Bone marrow (tissue), 2 donors: Measurements from ENCODE around the gene CHEK2.
"Not testable (repeated sequence)": the region's sequence is repeated elsewhere in the genome, so short reads cannot be mapped to it uniquely, and the experiment has no call there.

Experiments used
- DNase-seq, 2 donors: peaks; one replicate each; lab custom pipeline; 2025; lab: John Stamatoyannopoulos, UW

The CHEK2 gene

DNA sequence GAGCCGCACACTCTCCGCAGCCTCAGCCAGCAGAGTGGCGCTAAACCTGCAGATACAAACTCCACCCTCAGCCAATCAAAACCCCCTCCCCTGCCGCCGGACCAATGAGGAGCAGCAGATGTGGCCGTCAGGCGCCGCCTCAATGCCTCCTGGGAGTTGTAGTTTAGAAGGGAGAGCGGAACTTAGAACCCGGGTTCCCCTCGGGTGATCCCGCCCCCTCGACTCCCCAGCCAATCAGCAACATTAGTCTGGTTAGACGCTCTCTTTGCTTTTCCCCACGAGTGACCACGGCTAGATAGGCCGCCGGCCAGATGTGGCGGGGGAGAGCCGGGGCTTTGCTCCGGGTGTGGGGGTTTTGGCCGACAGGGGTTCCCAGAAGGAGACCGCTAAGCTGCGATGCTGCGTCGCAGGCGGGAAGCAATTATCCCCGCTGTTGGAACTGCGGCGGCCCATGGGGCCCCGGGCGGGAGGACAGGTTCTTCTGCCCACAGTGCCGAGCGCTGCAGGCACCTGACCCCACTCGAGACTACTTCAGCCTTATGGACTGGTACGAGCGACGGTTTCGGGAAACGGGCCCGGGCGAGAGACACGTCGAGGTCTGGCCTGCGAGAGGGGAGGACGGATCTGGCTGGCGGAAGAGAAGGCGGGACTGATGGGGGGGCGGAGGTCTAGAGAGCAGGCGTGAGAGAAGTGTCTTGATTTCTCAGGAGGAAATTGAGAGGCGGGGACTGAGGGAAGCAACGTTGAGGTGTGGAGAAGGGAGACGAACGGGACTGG is at the start of gene CHEK2, which contains the start of gene HSCB:
Gene CHEK2, minus strand, starts transcription at position 36 of the 777 bp plus-strand sequence. CDS start 7,099 bp downstream, outside the sequence.
Gene HSCB, plus strand, starts transcription at position 255 of the 777 bp plus-strand sequence. Its CDS starts 57 bp downstream, at position 312.
- DNase-seq: peak; percentile 87 to 99

DNA sequence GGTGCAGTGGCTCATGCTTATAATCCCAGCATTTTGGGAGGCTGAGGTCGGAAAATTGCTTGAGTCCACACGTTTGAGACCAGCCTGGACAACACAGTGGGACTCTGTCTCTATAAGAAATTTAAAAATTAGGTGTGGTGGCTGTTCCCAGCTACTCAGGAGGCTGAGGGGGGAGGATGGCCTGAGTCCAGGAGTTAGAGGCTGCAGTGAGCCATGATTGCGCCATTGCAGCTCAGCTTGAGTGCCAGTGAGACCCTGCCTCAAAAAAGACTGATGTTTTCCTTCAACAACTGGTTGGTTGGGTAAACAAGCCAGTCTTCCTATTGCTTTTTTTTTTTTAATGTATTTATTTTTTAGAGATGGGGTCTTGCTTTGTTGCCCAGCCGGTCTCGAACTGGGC is 49.5 kb upstream of the CHEK2 start:
- no peak for DNase-seq

- DNase-seq: no peak
Observed at GRCh38 chr22:28788601-28789000, 47.0 kb upstream of the CHEK2 start.

- no peak for DNase-seq
Observed at GRCh38 chr22:28783786-28784671, 42.4 kb upstream of the CHEK2 start.

DNA sequence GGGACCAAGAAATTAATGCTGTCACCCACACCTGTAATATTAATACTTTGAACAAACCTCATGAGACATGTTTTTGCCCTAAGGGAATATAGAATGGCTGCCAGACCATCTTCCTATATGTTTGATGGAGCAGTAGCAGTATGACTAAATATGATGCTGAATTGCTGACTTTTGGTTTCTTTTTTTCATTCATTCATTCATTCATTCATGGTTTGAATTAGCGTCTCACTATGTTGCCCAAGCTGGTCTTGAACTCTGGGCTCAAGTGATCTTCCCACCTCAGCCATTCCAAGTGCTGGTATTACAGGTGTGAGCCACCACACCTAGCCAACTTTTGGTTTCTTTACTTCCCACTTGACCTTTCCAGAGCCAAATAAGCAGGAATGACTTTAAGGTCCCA is 38.7 kb upstream of the CHEK2 start:
- no peak for DNase-seq

DNA sequence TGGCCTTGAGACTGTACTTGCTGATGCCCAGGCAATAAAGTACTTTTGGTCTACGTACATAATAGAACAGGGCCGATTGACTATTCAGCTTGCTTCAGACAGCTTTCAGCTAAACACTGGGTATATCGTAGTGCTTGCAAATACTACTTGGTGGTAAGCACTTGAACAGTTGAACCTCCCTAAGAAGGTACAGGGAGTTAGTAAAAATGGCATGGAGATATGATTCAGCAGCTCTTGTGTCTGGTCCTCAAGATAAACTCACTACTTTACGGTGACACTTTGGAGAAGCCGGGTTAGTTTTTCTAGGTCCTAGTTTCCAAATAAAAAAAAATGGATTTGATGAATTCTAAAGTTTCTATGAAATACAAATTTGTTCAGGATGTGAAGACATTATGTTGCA is 38.2 kb upstream of the CHEK2 start:
- DNase-seq: no peak

DNA sequence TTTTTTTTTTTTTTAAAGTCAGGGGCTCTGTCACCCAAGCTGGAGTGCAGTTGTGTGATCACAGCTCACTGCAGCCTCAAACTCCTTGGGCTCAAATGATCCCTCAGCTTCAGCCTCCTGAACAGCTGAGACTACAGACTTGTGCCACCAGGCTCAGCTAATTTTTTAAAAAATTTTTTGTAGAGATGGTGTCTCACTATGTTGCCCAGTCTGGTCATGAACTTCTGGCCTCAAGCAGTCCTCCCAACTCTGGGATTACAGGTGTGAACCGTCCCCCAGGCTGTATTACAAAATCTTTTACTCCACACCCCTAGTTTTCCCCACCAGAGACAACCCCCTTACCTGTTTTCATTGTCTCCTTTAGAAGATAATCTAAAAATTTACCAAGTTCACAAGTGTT is 32.8 kb upstream of the CHEK2 start:
- no peak for DNase-seq

GRCh38 chr22:28773461-28773867 is 31.8 kb upstream of the CHEK2 start:
- no peak for DNase-seq

GRCh38 chr22:28772633-28773460 is 31.2 kb upstream of the CHEK2 start, which contains the start of gene CCDC117:
TSS of gene CCDC117 (plus strand) at chr22:28772695. CDS start at chr22:28772850, 155 bp downstream.
- DNase-seq: peak; percentile 79 to 95

DNA sequence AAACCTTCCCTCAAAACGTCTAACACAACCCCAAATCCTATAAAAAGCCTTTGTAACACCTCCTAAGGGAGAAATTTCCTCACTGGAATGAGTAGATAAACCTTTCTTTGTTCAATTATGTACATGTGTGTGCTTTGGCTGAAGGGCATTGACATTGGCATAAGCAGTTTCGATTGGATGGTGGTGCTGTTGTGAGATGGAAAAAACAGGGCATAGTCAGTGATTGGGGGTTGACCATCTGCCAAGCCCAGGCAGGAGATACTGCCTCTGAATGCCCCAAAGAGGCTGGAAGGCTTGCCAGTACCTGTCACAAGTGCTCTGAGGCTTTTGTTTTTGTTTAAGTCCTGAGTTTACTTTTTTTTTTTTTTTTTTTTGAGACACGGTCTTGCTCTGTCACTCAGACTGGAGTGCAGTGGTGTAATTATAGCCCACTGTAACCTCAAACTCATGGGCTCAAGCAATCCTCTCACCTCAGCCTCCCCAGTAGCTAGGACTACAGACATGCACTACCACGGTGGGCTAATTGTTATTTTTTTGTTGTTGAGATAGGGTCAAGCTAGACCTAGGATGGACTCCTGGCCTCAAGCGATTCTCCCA is 29.7 kb upstream of the CHEK2 start:
- no peak for DNase-seq

DNA sequence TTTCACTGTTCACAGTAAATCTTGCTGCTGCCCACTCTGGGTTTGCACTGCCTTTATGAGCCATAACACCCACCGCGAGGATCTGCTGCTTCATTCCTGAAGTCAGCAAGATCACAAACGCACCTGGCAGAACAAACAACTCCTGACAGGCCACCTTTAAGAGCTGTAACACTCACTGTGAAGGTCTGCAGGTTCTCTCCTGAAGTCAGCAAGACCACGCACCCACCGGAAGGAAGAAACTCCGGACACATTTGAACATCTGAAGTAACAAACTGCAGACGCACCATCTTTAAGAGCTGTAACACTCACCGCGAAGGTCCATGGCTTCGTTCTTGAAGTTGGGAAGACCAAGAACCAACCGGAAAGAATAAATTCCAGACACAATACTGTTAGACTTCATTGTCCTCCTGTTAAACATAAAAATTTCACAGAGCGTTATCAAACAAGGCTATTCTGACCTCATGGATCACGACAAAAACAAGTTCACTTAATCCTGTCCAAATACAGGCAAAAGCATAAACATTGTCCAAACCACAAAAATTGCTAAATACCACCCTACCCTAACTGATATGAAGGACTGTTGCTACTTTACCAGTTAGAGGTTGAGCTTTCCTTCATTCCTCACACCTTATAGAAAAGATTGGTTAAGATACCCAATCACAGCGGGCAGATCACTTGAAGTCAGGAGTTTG is 27.9 kb upstream of the CHEK2 start:
- no peak for DNase-seq

DNA sequence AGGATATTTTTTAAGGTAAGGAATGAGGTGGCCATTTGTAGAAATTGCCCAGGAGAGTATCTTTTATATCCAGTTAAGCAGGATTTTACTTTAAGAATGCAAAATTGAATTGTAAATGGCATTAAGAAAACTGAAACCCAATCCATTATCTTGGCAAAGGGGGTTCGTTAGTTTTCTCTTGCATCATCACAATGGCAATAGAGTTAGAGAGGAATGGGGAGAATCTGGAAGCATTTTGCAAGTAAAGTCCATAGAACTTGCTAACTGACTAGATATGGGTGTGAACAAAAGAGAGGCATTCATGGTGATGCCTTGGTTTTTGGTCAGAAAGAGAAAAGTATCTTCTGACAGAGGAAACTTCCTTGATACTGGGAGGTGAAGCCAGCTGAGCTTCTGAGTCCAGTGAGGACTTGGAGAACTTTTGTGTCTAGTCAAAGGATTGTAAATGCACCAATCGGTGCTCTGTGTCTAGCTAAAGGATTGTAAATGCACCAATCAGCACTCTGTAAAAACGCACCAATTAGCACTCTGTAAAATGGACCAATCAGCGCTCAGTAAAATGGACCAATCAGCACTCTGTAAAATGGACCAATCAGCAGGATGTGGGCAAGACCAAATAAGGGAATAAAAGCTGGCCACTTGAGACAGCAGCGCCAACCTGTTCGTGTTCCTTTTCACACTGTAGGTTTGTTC is 27.2 kb upstream of the CHEK2 start:
- no peak for DNase-seq

DNA sequence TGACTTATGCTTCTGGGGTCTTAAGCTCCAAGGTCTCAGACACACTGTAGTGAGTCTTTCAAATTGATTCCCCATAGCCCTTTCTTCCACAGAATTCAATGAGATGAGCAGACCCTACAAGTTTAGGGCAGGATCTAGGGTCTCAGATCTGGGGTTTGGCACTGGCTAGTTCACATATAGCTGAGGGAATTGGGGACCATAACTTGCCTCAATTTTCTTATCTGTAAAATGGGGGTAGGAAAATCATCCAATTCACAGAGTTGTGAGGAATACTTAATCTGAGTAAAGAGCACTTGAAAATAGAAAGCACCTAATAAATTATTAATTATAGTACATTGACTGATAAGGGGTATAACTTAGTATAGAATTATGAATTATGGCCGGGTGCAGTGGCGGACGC is 25.0 kb upstream of the CHEK2 start:
- no peak for DNase-seq

DNA sequence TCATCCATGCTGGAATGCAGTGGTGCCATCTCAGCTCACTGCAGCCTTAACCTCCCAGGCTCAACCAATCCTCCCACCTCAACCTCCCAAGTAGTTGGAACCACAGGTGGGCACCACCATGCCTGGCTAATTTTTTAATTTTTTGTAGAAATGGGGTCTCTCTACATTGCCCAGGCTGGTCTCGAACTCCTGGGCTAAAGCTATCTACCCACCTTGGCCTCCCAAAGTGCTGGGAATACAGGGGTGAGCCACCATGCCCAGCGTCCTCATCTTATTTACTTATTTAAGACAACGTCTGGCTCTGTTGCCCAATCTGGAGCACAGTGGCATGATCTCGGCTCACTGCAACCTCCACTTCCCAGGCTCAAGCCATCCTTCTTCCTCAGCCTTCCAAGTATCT is 20.4 kb upstream of the CHEK2 start:
- not testable (repeated sequence) for DNase-seq

GRCh38 chr22:28761449-28761755 is 19.8 kb upstream of the CHEK2 start:
- DNase-seq: no peak

GRCh38 chr22:28759861-28760560 is 18.4 kb upstream of the CHEK2 start:
- DNase-seq: no peak

DNA sequence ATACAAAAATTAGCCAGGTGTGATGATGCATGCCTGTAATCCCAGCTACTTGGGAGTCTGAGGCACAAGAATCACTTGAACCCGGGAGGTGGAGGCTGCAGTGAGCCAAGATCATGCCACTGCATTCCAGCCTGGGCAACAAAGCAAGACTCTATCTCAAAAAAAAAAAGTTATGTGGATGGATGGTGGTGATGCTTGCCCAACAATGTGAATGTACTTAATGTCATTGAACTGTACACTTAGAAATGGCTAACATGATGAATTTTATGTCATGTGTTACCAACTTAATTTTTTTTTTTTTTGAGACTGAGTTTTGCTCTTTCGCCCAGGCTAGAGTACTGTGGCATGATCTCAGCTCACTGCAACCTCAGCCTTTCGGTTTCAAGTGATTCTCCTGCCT is 12.9 kb upstream of the CHEK2 start:
- not testable (repeated sequence) for DNase-seq

GRCh38 chr22:28750471-28750881 is 8.9 kb upstream of the CHEK2 start:
- DNase-seq: no peak

- DNase-seq: no peak
Observed at GRCh38 chr22:28743852-28744251, 2.2 kb upstream of the CHEK2 start.

DNA sequence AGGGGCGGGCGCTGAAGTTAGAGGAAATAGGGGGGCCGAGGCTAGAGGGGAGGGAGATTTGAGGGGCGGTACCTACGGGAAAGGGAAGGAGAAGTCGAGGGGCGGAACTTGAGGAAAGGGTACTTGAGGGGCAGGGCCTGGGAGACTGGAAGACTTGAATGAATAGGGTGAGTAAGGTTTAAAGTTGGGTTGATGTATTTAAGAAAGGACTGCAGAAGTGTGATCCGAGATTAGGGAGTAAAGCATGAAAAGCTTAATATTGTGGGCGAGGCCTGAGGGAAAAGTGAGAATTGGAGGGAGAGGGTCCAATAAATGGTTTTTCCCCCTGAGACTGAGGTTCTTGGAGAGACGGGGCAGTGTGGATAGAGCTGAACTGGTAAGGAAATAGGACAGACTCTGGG is 942 bp upstream of the CHEK2 start:
- DNase-seq: no peak
